A549 (cell line): Measurements from ENCODE around the gene ENOX2. TPM values are rescaled to one million over a fixed set of nuclear protein-coding genes. Genes with fewer than 3 reads are reported as not detected.
A peak's percentile ranks its signal among the peaks of the same experiment; 100 is the strongest.

Experiments used
- ATAC-seq, 2 experiments: fragments of 200-7000 bp in 1 of 2; fragments of >200 bp in 1 of 2; cut with Nextera tagmentation in 1 of 2; cut with Tn5 transposase in 1 of 2; 3 replicates each; pipeline versions ENCODE4 v1.8.0 to v1.9.1; 2018 to 2020; ENCODE audit warnings: mild to moderate bottlenecking in 1 of 2, moderate library complexity in 1 of 2
- CTCF ChIA-PET: fragments of 300-600 bp; sonication (Branson Sonifier 250); formaldehyde crosslinking; extraction: SDS; loops from one replicate; lab custom pipeline; 2021; ENCODE audit warnings: antibody characterized with exemption, inconsistent platforms; lab: Yijun Ruan, JAX
- POLR2A ChIA-PET: fragments of 350-600 bp; formaldehyde crosslinking; extraction: SDS; loops from one replicate; lab custom pipeline; 2021; ENCODE audit warnings: antibody characterized with exemption, inconsistent platforms; lab: Yijun Ruan, JAX
- DNase-seq, 2 experiments: peaks; one replicate each; pipeline versions ENCODE4 v3.0.0 to v3.0.0-alpha.2; 2011 to 2016; ENCODE audit warnings: low read depth in 1 of 2, low spot score in 1 of 2
- FAIRE-seq: peaks from 2 replicates; lab custom pipeline; 2011; peaks lifted over from hg19 to GRCh38; lab: Jason Lieb, UNC
- H3K27ac ChIP-seq, 2 experiments: fragments of >200 bp; sonication (Bioruptor Twin); formaldehyde crosslinking; 3 replicates each; pipeline ENCODE4 v1.5.1; 2016 to 2017
- H3K4me1 ChIP-seq: fragments of >200 bp; sonication (Bioruptor Twin); formaldehyde crosslinking; 3 replicates; pipeline ENCODE4 v1.6.1; 2016
- H3K4me2 ChIP-seq: fragments of >200 bp; sonication (Bioruptor Twin); formaldehyde crosslinking; 3 replicates; pipeline ENCODE4 v1.6.1; 2016
- H3K4me3 ChIP-seq: fragments of >200 bp; sonication (Bioruptor Twin); formaldehyde crosslinking; 3 replicates; pipeline ENCODE4 v1.5.1; 2016
- H3K9me3 ChIP-seq: fragments of >200 bp; sonication (Bioruptor Twin); formaldehyde crosslinking; 3 replicates; pipeline ENCODE4 v1.6.1; 2016
- BCL3 ChIP-seq: fragments of >200 bp; sonication (Bioruptor Twin); formaldehyde crosslinking; IDR thresholded peaks from 3 replicates; pipeline ENCODE4 v1.6.1; 2016
- BHLHE40 ChIP-seq: IDR thresholded peaks from 2 replicates; pipeline ENCODE4 v1.6.1; 2012; ENCODE audit warnings: low read depth, low read length, inconsistent platforms
- CBX2 ChIP-seq: fragments of 200-600 bp; sonication (generic); IDR thresholded peaks from 2 replicates; pipeline ENCODE4 v1.6.1; 2016; ENCODE audit warnings: low read depth, mild to moderate bottlenecking, borderline replicate concordance
- CHD2 ChIP-seq: fragments of 150-350 bp; IDR thresholded peaks from 2 replicates; pipeline ENCODE4 v1.6.1; 2014; ENCODE audit warnings: low read length; ENCODE audit not compliant: partially characterized antibody
- CHD4 ChIP-seq: fragments of 200-600 bp; sonication (generic); IDR thresholded peaks from 2 replicates; pipeline ENCODE4 v1.6.1; 2016; ENCODE audit warnings: antibody characterized with exemption, mild to moderate bottlenecking, borderline replicate concordance
- ELK1 ChIP-seq: fragments of 150-350 bp; IDR thresholded peaks from 2 replicates; pipeline ENCODE4 v1.6.1; 2014; ENCODE audit warnings: low read depth, mild to moderate bottlenecking, low read length
- EP300 ChIP-seq, 2 experiments: fragments of >200 bp; sonication (Bioruptor Twin); formaldehyde crosslinking; IDR thresholded peaks; 2 replicates in 1 of 2; 3 replicates in 1 of 2; pipeline ENCODE4 v1.6.1; 2016 to 2017
- FOSB ChIP-seq: fragments of 250-450 bp; sonication (Bioruptor Pico); IDR thresholded peaks from 2 replicates; pipeline ENCODE4 v1.5.0; 2020; ENCODE audit warnings: mild to moderate bottlenecking, moderate library complexity
- FOSL2 ChIP-seq, 2 experiments: fragments of 450-650 bp in 1 of 2; fragments of >200 bp in 1 of 2; sonication (Bioruptor Twin) in 1 of 2; formaldehyde crosslinking; IDR thresholded peaks; 2 replicates each; pipeline versions ENCODE4 v1.5.0 to v1.6.1; 2016 to 2020; ENCODE audit warnings: mild to moderate bottlenecking in 1 of 2, moderate library complexity in 1 of 2
- FOXS1 ChIP-seq: fragments of 250-450 bp; sonication (Bioruptor Pico); IDR thresholded peaks from 2 replicates; pipeline ENCODE4 v1.5.0; 2020; ENCODE audit warnings: mild to moderate bottlenecking, moderate library complexity
- GATA3 ChIP-seq: IDR thresholded peaks from 2 replicates; pipeline ENCODE4 v1.6.1; 2012; ENCODE audit warnings: borderline replicate concordance
- HDAC2 ChIP-seq: fragments of 200-600 bp; sonication (generic); IDR thresholded peaks from 2 replicates; pipeline ENCODE4 v1.6.1; 2016
- HOXA7 ChIP-seq: fragments of 250-450 bp; sonication (Bioruptor Pico); IDR thresholded peaks from 2 replicates; pipeline ENCODE4 v1.5.0; 2020; ENCODE audit warnings: mild to moderate bottlenecking, moderate library complexity
- KDM1A ChIP-seq: fragments of 200-600 bp; sonication (generic); IDR thresholded peaks from 2 replicates; pipeline ENCODE4 v1.6.1; 2016; ENCODE audit warnings: low read depth, mild to moderate bottlenecking
- MAFK ChIP-seq: fragments of 450-650 bp; IDR thresholded peaks from 2 replicates; pipeline ENCODE4 v1.6.1; 2014; ENCODE audit not compliant: partially characterized antibody
- MAX ChIP-seq: IDR thresholded peaks from 2 replicates; pipeline ENCODE4 v1.6.1; 2012
- MYC ChIP-seq: IDR thresholded peaks from 2 replicates; pipeline ENCODE4 v1.6.1; 2012; ENCODE audit warnings: mild to moderate bottlenecking, inconsistent platforms, low read length, improper control_type of control experiment, borderline replicate concordance
- NFE2L2 ChIP-seq: fragments of 150-350 bp; conservative IDR thresholded peaks from 2 replicates; pipeline ENCODE4 v1.6.1; 2014; ENCODE audit warnings: low read length
- NPAS2 ChIP-seq: fragments of 250-450 bp; sonication (Bioruptor Pico); IDR thresholded peaks from 2 replicates; pipeline ENCODE4 v1.8.0; 2022; ENCODE audit warnings: mild to moderate bottlenecking, moderate library complexity, borderline replicate concordance
- PBX3 ChIP-seq: IDR thresholded peaks from 2 replicates; pipeline ENCODE4 v1.6.1; 2012
- POLR2A ChIP-seq: IDR thresholded peaks from 2 replicates; pipeline ENCODE4 v1.6.1; 2012; ENCODE audit warnings: mild to moderate bottlenecking, low read length
- POLR2AphosphoS2 ChIP-seq: conservative IDR thresholded peaks from 2 replicates; pipeline ENCODE4 v1.6.1; 2012; ENCODE audit warnings: low read length, improper control_type of control experiment, inconsistent platforms
- RARB ChIP-seq: fragments of 250-450 bp; sonication (Bioruptor Pico); IDR thresholded peaks from 2 replicates; pipeline ENCODE4 v1.8.0; 2021; ENCODE audit warnings: mild to moderate bottlenecking, moderate library complexity
- RCOR1 ChIP-seq: fragments of 150-350 bp; IDR thresholded peaks from 2 replicates; pipeline ENCODE4 v1.6.1; 2014; ENCODE audit warnings: antibody characterized with exemption, low read length, low read depth
- REST ChIP-seq: fragments of 200-600 bp; sonication (generic); IDR thresholded peaks from 2 replicates; pipeline ENCODE4 v1.6.1; 2016; ENCODE audit warnings: antibody characterized with exemption, mild to moderate bottlenecking, moderate library complexity
- SMC3 ChIP-seq: fragments of >200 bp; sonication (Bioruptor Twin); formaldehyde crosslinking; IDR thresholded peaks from 3 replicates; pipeline ENCODE4 v1.6.1; 2018; ENCODE audit warnings: inconsistent platforms
- SREBF2 ChIP-seq: fragments of 450-650 bp; IDR thresholded peaks from 2 replicates; pipeline ENCODE4 v1.6.1; 2014; ENCODE audit warnings: mild to moderate bottlenecking, moderate library complexity
- USF2 ChIP-seq: fragments of 450-650 bp; IDR thresholded peaks from 2 replicates; pipeline ENCODE4 v1.6.1; 2014; ENCODE audit warnings: antibody characterized with exemption
- ZFP36 ChIP-seq: fragments of 450-650 bp; IDR thresholded peaks from 2 replicates; pipeline ENCODE4 v1.6.1; 2014; ENCODE audit warnings: borderline replicate concordance; ENCODE audit not compliant: partially characterized antibody
- ZNF302 ChIP-seq: fragments of 250-450 bp; sonication (Bioruptor Pico); IDR thresholded peaks from 2 replicates; pipeline ENCODE4 v1.9.0; 2021; ENCODE audit warnings: inconsistent platforms, mild to moderate bottlenecking, moderate library complexity
- WGBS: methylation state at CpG from one replicate; pipeline ENCODE4 v1.1.6; 2017; ENCODE audit errors: missing lambda C conversion rate; 5-methylcytosine and 5-hydroxymethylcytosine counted together
- polyA plus RNA-seq, 4 experiments: library from polyadenylated mRNA; depleted of rRNA in 3 of 4; stranded (reverse); fragments of >200 nt; fragmentation: RNase III in 1 of 4; extraction: RNeasy Plus Mini Kit Qiagen cat#74134 plus additional on column Dnase treatment in 1 of 4; gene quantifications; 2 replicates in 3 of 4; 3 replicates in 1 of 4; pipeline ENCODE4 v1.2.3, GENCODE V29; 2011 to 2017

The ENOX2 gene
- polyA plus RNA-seq, 2 of the 4 experiments (the other 2 are of a cell fraction) = 10.3 to 35.5 TPM

- WGBS = 92% methylated on average over 3 of the region's 3 CpGs
- CTCF ChIA-PET = interaction anchor here (0.9 kb wide), 1 partner anchor 16 kb away, joined by 3 read pairs; no protein-coding TSS in a partner anchor
- FAIRE-seq = peak; percentile 78
These were observed 266.7 kb downstream of the ENOX2 start for GRCh38 chrX:130636277-130636676.

GRCh38 chrX:130631011-130631410 lies 272.0 kb downstream of the ENOX2 start:
- FAIRE-seq (no peak), ATAC-seq (no peak), DNase-seq (no peak)
- Histone ChIP-seq H3K4me3 (no peak overlapping the region), H3K4me1 (no peaks in the 10 kb centered on the region), H3K27ac (no peak overlapping the region)
- whole genome bisulfite sequencing = 92% methylated on average over 3 of the region's 3 CpGs
- CTCF ChIA-PET = interaction anchor here (0.7 to 1.0 kb wide), 4 partner anchors 10 to 285 kb away, joined by 3 to 5 read pairs (median 3); no protein-coding TSS in a partner anchor
- TF ChIP-seq EP300 (IDR thresholded peaks at IDR 0.05) = no peak
- TF ChIP-seq BCL3 = no peak
- no peak for TF ChIP-seq KDM1A
- TF ChIP-seq ZNF302 (CRISPR knock-in tag) = no peak
- TF ChIP-seq FOXS1 (CRISPR knock-in tag) = no peak
- no peak for TF ChIP-seq FOSL2 (IDR thresholded peaks at IDR 0.05)
- no peak for TF ChIP-seq FOSL2 (CRISPR knock-in tag; IDR thresholded peaks at IDR 0.05)
- no peak for TF ChIP-seq RARB
- no peak for TF ChIP-seq NPAS2
- TF ChIP-seq CHD2 = no peak
- TF ChIP-seq HOXA7 (CRISPR knock-in tag) = no peak
- TF ChIP-seq REST = no peak
- no peak for TF ChIP-seq ELK1
- TF ChIP-seq BHLHE40 = no peak
- no peak for TF ChIP-seq GATA3
- TF ChIP-seq CBX2 = no peak
- TF ChIP-seq HDAC2 = no peak
- TF ChIP-seq PBX3 = no peak
- TF ChIP-seq, all 56 proteins: peak for 0
- POLR2A ChIA-PET = no interaction called here
- H3K9me3 ChIP-seq = no peaks in the 10 kb centered on the region
- no peak overlapping the region for H3K4me2 ChIP-seq

More at GRCh38 chrX:130636277-130636676, 266.7 kb downstream of the ENOX2 start:
- Histone ChIP-seq H3K4me1 (no peaks in the 10 kb centered on the region), H3K9me3 (no peaks in the 10 kb centered on the region), H3K27ac (no peak overlapping the region), H3K4me3 (no peak overlapping the region), H3K4me2 (no peak overlapping the region)
- no peak for DNase-seq
- ATAC-seq = no peak
- no peak for TF ChIP-seq POLR2A
- TF ChIP-seq MYC = no peak
- no peak for TF ChIP-seq RCOR1
- TF ChIP-seq MAX = no peak
- no peak for TF ChIP-seq FOSB (CRISPR knock-in tag)
- no peak for TF ChIP-seq SREBF2
- TF ChIP-seq CHD4 = no peak
- no peak for TF ChIP-seq ZFP36
- TF ChIP-seq NFE2L2 = no peak
- no peak for TF ChIP-seq USF2
- no peak for TF ChIP-seq MAFK
- TF ChIP-seq POLR2AphosphoS2 = no peak
- no peak for TF ChIP-seq SMC3
- no peak for TF ChIP-seq BHLHE40
- POLR2A ChIA-PET = no interaction called here
